Activated naive CD4-positive, alpha-beta T cell (primary cell): ENCODE measurements around the gene TTN.
"Not testable (repeated sequence)": the region's sequence is repeated elsewhere in the genome, so short reads cannot be mapped to it uniquely, and the experiment has no call there.

Source experiments
- DNase-seq, 4 experiments: peaks; one replicate each; lab custom pipeline; 2025; lab: John Stamatoyannopoulos, UW

Gene TTN

DNA sequence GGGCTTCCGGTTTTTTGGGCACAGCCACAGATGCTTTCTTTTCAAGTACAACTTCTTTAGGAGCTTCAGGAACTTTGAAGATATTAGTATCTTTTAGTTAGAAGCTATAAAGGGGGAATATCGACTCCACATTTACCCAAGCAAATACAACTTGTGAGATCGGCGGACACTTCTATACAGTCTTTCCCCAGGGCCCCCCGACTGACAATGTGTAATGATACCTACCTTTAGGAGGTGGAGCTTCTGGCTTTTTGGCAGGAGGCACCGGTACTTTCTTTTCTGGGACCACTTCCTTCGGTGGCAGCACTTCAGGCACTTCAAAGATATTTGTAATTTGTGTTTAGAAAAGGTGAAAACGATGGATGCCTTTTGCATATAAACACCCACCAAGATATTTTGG, 148.7 kb downstream of the TTN start:
- DNase-seq: not testable (repeated sequence)

DNA sequence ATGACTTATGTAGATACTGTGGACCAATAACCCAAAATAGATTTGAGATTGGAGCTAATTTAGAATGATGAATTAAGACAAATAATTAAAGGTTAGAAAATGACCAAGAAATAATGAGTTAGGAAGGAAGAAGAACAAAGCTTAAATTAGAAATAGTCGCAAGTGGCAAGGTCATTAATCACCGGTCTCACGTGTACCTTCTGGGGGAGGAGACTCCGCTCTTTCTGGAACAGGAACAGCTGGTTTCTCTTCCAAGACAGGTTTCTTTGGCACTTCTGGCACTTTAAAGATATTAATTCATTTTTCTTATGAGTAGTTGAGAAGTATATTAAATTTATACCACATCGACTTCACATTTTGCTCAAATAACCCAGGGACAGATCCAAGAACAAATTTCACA, 156.7 kb downstream of the TTN start:
- no peak for DNase-seq

DNA sequence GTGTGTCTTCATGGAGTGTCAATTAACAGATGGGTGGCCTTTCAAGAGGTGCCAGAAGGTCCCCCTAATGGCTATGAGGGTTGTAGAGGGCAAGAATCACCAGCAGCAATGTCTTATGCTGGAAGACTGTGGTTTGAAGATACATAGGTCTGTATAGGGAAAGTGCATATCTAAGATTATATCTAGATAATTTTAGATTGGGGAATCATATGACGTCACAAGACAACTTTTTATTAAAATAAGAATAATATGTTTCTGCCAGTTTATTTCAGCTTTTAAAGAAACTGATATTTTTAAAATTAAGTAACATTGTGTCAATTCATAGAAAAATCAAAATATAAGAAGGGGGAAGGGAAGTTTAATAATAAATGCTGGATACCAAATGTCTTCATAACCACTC, 162.3 kb downstream of the TTN start:
- no peak for DNase-seq

DNA sequence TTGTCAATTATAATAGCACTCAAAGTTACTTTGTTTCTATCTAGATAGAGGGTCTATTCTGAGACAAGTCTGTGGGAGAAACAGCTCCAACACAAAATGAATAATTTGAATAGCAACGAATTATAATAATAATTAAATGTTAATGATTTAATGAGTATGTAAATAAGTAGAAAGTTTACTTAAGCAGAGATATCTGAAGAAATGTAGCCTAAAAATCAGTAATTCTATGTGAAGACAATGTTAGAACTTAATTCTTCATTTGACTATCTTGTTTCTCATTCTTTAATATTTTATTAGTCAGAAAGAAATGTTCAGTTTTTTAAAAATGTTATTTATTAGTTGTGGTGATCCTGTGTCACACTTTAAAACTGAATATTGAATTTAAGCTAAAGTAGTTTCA, 165.7 kb downstream of the TTN start:
- no peak for DNase-seq

DNA sequence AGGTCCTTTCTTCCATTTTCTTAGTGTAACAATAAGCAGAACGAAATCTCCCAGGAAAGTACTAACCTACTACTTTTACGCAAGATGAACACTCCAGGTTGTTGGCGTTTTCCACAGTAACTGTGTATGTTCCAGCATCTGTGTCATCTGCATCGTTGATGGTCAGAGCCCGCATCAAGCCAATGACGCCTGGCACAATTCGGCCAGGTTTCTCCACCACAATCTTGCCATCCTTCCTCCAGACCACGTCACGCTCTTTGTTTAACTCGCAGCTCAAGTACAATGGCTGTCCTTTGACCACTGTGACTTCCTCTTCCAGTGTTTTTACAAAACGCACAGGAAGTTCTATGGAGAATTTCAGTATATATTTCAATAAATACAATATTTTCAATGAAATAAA, 171.3 kb downstream of the TTN start:
- DNase-seq: no peak

DNA sequence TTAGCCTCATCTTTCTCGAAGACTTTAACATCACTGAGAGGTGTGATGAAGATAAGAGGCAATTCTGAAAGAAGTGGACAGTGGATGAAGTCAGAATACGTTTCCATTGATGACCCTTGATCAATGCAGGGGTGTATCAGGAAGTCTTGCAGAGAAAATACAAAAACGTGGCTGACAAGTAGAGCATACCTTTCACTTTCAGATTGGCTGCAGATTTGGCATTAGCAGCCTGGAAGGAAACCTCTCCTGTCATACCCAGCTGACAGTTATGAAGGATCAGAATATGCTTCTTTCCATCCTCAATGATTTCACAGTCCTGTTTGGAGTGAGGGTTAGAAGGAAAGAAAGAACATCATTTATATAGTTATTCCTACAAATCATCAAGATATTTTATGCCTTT, 174.5 kb downstream of the TTN start:
- DNase-seq: no peak

DNA sequence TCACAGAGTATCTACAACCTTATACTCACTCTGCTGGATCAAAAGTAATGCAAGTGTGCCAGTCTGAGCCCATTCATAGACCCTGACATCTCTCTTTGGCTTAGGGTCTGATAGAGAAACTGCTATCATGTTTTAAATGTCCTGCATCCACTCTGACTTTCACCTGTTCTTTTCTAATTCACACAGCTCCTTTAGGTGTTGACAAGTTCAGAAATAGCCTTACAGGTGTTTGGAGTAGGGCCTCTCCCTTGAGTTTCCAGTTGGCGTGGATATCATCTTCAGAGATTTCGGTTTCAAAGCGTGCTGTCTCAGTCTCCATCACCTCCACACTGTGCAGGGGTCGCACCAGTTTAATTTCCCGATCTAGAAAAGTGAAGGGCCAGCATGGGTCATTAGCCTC, 176.6 kb downstream of the TTN start:
- no peak for DNase-seq

DNA sequence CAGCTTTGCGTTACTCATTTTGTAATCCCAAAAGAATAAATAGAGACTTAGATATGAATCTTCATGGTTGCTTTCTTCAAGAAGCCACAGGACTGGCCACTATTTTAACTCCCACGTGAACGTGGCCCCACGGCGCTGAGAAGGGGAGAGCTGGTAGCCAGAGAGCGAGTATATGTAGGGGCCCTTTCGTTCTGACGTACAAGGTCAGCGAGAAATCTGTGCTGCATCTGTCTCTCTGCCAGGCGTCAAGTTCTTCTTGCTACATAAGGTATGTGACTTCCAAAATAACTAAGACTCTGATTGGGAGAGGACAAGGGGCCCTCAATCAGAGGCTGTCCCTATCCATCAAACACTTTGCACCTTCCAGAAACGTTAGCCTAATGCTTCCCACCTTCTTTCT, 177.8 kb downstream of the TTN start:
- DNase-seq: no peak

DNA sequence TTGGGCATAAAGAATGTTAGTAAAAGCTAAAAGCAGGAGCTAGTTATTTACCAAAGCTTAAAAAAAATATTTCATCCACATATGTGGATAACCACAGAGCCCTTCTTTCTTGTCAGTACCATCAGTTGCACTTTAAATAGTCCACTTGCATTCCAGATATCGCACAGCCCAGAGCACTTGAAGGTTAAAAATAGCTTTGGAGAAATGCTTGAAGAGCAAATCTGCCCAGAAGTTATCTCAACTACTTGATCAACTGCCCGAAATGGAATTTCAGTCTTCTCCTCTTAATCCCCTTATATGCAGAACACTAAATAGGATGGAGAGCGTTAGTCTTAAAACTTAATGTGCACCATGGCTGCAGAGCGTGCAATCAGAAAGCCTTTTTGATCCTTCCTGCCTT, 178.6 kb downstream of the TTN start:
- DNase-seq: no peak

DNA sequence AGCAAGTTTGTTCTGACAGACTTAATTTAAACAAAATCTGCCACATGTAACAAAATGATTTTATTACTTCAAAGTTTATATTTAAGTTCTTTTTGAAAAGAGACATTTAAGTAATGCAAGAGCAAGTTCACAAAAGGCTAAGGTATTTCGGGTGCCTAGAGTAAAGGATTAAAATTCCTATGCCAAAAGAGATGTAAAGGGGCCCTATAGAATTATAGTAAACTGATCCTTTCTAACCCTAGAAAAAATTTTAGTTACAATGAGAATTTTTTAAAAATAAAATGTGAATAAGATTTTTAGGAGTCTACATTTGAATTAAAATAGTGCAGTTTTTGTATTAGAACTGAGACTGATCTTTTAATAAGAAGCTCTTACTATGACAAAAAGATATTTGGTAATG, 179.8 kb downstream of the TTN start:
- no peak for DNase-seq

DNA sequence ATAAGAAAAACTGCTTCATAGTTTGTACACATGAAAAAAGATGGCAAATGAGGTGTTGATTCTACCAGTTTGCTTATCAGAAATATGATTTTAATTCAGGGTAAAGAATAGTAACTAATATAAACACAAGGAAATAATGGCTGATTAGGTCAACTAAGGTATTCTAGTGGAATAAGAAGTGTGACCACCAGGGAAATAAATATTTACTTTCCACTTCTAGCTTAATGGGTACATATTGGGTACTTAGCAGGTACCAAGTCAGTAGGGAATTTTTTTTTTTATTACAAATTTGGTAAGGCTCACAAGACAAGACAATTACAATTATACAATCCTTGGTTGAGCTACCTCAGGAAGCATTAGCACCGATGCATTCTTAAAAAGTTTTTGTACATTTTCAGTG, 191.3 kb downstream of the TTN start:
- no peak for DNase-seq

DNA sequence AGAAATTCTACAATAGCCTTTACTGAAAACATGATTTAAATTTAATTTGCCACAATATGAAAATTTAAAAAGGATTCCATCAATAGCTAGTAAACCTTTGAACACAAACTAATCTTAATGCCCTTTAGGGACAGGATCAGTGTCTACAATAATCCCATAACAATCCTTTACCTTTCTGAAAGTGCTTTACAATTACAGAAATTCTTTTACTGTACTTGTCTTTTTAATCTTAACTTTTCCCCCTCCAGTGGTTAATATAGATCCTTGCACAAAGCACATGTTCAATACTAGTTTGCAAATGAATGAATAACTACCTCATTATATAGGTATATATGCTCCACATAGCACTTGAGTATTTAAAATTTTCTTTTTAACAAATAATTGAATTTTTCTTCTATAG, 204.3 kb downstream of the TTN start:
- no peak for DNase-seq

DNA sequence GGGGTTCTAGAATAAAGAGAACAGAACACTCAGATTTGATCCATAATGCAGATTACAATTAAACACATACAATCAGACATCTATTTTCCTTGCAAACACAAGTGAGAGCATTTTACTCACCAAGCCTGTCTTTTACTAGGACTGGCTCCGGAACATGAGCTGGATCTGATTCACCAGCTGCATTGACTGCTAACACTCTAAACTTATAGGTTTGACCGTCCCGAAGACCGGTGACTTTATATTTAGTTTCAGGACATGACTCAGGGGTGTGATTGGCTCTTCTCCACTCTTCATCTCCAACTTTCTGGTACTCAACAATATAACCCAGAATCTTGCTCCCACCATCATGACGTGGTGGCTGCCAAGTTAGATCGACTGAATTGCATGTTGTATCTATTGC, 214.6 kb downstream of the TTN start:
- no peak for DNase-seq

DNA sequence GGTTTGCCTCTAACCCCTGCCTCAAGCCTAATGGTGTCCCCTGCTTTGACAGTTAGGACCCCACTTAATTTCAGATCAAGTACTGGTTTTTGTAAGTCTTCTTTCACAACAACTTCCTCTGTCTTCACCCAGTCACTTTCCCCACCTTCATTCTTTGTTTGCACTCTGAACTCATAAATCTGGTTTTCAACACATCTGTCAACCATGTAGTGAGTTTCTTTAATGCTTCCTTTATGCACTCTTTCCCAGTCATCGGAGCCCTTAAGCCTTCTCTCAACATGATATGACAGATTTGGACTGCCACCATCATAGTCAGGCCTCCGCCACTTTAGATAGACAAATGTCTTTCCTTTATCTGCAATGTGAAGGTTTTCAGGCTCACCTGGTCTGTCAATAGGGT, 217.9 kb downstream of the TTN start:
- DNase-seq: no peak

DNA sequence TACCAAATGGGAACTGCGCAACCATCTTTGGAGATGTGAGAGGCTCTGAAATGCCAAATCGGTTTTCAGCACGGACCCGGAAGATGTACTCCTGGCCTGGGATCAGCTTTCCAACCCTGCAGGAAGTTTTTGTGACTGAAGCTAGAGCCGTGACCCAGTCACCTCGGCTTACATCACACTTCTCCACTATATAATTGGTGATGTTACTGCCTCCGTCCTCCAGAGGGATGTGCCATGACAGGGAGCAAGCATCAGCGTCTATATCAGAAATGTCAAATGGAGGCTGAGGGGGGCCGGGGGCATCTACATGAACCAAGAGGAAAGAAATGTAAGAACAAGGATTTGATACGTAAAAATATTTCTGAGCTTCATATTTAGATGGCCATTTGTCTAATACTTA, 222.6 kb downstream of the TTN start:
- no peak for DNase-seq

DNA sequence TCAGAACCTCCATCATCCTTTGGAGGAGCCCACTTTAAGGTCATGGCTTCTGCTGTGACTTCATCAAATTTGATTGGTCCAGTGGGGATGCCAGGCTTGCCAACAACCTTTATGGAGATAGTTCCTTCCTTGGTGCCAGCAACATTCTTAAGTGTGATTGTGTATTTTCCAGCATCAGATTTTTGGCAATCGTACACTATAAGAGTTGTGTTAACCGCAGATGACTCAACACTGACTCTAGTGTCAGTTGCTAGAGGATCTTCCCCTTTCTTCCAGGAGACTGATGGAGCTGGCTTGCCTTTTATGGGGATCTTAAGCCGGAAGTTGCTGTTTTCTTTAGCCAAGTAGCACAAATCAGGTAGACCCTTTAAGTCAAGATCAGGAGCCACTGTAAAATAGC, 228.2 kb downstream of the TTN start:
- no peak for DNase-seq

DNA sequence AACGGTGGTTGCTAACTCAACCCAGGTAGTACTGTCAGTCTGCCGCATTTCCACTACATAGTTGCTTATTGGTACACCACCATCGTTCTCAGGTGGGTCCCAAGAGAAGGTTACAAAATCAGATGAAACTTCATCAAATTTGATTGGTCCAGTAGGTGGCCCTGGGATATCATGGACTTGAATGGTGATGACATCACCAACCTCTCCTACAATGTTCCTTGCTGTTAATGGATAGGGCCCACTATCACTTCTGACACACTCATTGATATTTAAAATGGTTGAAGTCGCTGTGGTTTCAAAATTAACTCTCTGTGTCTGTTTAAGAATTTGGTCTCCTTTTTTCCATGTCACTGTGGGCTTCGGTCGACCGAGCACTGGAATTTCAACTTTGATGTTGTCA, 232.4 kb downstream of the TTN start:
- DNase-seq: no peak

DNA sequence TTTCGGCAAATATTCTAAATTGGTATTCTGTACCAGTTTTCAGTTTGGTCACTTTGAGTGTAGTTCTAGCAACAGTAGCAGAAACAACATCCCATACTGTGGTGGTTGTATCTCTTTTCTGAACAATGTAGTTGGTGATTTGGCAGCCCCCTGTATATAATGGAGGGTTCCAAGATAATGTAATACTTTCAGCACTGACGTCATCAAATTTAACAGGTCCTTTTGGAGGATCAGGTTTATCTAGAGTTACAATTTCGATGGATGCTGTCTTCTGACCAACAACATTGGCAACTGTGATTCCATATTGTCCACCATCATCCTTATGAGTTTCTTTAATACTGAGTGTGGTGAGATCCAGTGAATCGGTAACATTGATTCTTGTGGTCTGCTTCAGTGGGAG, 239.0 kb downstream of the TTN start:
- DNase-seq: no peak

DNA sequence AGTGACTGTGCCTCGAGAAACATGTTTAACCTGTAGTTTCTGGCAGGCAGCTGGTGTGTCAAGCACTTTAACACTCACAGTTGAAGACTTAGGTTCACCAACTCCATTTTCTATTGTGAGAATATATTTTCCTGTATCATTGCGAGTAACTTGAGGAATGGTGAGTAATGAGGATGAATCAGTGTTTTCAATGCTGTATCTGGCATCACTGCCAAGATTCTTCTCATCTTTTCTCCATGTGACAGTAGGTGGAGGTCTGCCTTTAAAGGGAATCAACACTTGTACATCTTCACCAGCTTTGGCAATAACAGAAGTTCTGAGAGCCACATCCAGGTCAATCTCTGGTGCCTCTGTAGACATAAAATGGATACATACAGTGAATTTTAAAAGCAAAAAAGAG, 254.2 kb downstream of the TTN start:
- DNase-seq: no peak

DNA sequence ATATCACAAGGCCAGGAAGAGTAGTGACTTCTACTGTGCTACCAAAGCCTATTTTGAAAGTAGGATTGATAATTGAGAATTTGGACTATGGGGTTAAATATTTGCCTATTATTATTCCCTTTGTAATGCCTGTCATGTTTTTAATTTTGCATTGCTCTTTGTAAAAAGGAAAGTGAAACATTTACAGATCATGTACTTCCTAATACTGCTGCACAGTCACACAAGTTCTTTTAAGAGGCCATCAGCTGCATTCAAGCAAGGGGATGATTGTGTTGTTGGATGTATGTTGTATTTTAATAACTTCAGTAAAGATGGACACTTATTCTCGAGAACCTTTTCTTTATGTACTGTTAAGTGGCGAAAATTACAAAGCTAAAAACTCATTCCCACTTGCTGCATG, 256.9 kb downstream of the TTN start:
- no peak for DNase-seq

DNA sequence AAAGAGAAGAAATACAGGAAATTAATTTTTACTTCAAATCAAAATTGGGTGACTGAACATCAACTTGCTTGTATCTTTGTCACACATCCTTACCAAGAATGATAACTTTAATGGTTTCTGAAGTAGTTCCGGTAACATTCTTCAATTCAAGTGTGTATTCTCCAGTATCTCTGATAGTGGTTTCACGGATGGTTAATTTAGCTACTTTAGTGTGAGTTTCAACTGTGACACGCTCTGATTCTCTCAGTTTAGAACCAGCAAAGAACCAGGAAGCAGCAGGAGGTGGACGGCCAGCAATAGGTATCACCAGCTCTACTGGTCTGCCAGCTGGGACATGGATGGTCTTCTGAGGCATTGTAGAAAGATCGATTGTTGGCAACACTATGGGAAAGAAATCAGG, 264.7 kb downstream of the TTN start:
- DNase-seq: no peak

DNA sequence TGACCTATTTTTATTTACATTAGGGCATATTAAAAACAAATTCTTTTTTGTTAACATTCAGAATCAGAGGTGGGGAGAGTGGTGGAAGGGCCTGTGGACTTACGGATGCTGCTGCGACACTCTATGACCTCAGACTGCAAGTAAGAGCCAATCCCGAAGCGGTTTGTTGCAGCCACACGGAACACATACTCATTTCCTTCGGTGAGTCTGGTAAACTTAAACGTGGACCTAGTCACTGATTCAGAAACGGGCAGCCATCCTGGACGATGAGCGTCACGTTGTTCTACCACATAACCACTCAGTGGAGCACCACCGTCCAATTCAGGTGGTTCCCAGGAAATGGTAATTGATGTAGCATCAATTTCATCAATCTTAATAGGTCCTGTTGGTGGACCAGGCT, 265.1 kb downstream of the TTN start:
- no peak for DNase-seq

DNA sequence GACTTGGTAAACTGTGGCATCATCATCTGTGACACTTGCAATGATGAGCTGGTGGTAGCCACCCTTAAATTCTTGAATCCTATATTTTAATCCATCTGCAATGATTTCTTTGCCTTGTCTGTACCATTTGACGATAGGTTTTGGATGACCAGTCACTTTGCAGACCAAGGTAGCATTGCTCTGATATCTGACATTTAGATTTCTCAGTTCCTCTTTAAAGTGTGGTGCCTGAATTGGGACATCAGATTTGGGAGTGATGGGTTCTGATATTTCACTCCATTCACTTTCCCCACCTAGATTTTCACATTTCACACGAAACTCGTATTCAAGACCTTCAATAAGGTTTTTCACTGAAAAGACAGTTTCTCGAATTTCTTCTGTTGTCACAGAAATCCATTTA, 271.2 kb downstream of the TTN start:
- DNase-seq: no peak

DNA sequence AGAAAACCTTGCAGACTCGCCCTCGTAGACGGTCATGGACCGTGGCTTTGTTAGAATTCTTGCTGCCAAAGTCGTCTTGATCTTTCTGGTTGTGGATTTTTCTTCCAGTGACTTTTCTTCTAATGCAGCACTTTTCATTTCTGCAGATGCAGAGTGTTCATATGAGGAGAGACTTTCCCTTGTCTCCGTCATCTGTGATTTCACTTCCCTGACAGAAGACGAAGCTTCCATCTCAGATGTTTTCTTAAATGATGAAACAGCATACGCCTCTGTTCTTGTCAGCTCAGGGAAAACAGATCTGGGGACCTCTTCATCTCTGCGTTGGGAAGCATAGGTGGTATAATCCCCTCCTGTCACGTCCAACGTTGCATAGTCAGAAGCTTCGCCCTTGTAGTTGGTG, 276.1 kb downstream of the TTN start:
- DNase-seq: no peak

DNA sequence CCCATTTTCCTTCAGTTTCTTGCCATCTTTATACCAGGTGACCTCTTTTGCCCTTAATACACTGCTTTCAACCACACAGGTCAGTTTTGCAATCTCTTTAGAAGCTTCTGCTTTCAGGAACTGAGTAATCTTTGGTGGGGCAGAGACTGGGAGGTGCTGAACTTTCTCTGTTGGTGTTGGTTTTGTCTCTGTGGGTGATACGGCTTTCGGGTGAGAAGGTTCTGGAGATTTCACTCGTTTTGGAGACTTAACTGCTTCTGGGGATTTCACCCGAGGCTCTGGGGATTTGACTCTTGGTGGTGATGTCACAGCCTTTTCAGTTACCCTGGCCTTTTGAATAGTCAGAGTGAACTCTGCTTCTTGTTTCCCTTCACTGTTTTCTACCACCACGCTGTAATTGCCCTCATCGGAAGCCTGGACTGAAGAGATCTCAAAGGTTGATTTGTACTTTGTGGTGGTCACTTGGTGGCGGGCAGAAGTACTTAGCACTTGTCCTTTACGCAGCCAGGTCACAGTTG, 276.5 kb downstream of the TTN start:
- DNase-seq: no peak
